Measurements from ENCODE around the gene SFXN1. TPM values are rescaled to one million over a fixed set of nuclear protein-coding genes. Genes with fewer than 3 reads are reported as not detected.

The SFXN1 gene
- total RNA-seq, 1 donor from 2014 or later = 83.7 TPM

DNA sequence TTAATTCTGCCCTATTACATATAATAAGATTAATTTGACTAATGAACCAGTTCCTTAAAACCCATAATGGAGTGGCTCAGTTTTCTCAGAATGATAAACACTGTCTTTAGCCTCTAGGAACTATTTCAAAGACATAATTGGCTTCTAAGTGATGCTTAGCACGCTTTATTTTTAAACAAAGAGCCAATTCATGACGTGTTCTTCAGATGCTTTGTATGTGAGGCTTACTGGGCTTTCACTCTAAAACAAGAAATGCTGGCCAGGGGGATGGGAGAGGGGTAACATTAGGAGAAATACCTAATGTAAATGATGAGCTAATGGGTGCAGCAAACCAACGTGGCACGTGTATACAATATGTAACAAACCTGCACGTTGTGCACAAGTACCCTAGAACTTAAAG is 7.6 kb upstream of the SFXN1 start:
- Mint-ChIP-seq H3K4me1 (ENCODE audit: low read depth) (no peaks in the 10 kb centered on the region), H3K27me3 (peaks cover 58% of the 10 kb centered on the region), H3K36me3 (ENCODE audit: insufficient read depth) (no peaks in the 10 kb centered on the region), H3K27ac (no peak overlapping the region), H3K4me3 (ENCODE audit: low read depth) (no peak overlapping the region), H3K9me3 (ENCODE audit: low read depth) (no peaks in the 10 kb centered on the region)
- no peak for DNase-seq (ENCODE audit: low spot score, unreplicated experiment)
- no peak for TF ChIP-seq CTCF (IDR thresholded peaks at IDR 0.05; ENCODE audit: unreplicated experiment)

DNA sequence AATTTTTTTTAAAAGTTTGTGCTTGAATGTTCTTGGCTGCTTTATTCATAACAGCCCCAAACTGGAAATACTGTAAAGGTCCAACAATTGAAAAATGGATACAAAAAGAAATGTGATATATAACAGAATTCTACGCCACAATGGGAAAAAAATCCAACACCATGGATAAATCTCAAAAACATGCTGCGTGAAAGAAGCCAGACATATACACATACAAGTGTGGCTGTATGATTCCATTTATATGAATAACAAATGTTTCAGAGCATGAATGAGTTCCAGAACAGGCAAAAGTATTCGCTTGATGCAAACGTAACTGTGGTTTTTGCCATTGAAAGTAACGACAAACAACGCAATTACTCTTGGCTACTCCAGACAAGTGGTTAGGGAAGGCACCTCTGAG is 7.2 kb upstream of the SFXN1 start:
- H3K27me3 Mint-ChIP-seq = peaks cover 57% of the 10 kb centered on the region
- TF ChIP-seq CTCF (IDR thresholded peaks at IDR 0.05; ENCODE audit: unreplicated experiment) = no peak
- DNase-seq (ENCODE audit: low spot score, unreplicated experiment) = no peak
- no peaks in the 10 kb centered on the region for H3K9me3 Mint-ChIP-seq (ENCODE audit: low read depth)
- H3K4me3 Mint-ChIP-seq (ENCODE audit: low read depth) = no peak overlapping the region
- no peaks in the 10 kb centered on the region for H3K36me3 Mint-ChIP-seq (ENCODE audit: insufficient read depth)
- H3K4me1 Mint-ChIP-seq (ENCODE audit: low read depth) = no peaks in the 10 kb centered on the region
- peak overlapping the region; percentile 19 for H3K27ac Mint-ChIP-seq

- Mint-ChIP-seq H3K9me3 (ENCODE audit: low read depth) (no peaks in the 10 kb centered on the region), H3K27me3 (peaks cover 56% of the 10 kb centered on the region), H3K27ac (peak overlapping the region; percentile 19), H3K4me3 (ENCODE audit: low read depth) (no peak overlapping the region), H3K36me3 (ENCODE audit: insufficient read depth) (no peaks in the 10 kb centered on the region), H3K4me1 (ENCODE audit: low read depth) (no peaks in the 10 kb centered on the region)
- no peak for TF ChIP-seq CTCF (IDR thresholded peaks at IDR 0.05; ENCODE audit: unreplicated experiment)
- no peak for DNase-seq (ENCODE audit: low spot score, unreplicated experiment)
These were observed 6.7 kb upstream of the SFXN1 start for GRCh38 chr5:175471628-175472027.

GRCh38 chr5:175472378-175472777 is 6.0 kb upstream of the SFXN1 start:
- H3K27me3 Mint-ChIP-seq = peaks cover 49% of the 10 kb centered on the region
- H3K4me1 Mint-ChIP-seq (ENCODE audit: low read depth) = no peaks in the 10 kb centered on the region
- H3K27ac Mint-ChIP-seq = no peak overlapping the region
- no peaks in the 10 kb centered on the region for H3K36me3 Mint-ChIP-seq (ENCODE audit: insufficient read depth)
- H3K4me3 Mint-ChIP-seq (ENCODE audit: low read depth) = no peak overlapping the region
- H3K9me3 Mint-ChIP-seq (ENCODE audit: low read depth) = no peaks in the 10 kb centered on the region
- no peak for TF ChIP-seq CTCF (IDR thresholded peaks at IDR 0.05; ENCODE audit: unreplicated experiment)
- no peak for DNase-seq (ENCODE audit: low spot score, unreplicated experiment)

DNA sequence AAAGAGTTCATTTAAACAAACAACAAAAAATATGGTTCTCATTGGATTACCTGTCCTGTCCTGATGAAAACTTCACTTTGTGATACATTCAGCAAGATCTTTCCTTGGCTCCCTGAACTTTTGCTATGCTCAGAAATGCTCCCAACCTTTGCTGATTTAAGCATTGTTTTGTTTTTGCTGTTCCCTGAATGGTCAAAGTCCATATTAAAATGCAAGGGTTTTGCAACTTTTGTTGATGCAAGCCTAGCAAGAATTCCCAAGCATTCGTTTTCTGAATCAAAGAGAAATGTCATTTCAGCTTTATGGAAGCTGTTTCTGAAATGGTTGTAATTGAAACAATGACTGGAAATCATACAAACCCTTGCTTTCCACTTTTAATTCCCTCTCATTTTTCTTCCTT is 3.1 kb upstream of the SFXN1 start:
- no peak for DNase-seq (ENCODE audit: low spot score, unreplicated experiment)
- H3K9me3 Mint-ChIP-seq (ENCODE audit: low read depth) = no peaks in the 10 kb centered on the region
- TF ChIP-seq CTCF (IDR thresholded peaks at IDR 0.05; ENCODE audit: unreplicated experiment) = no peak
- no peaks in the 10 kb centered on the region for H3K36me3 Mint-ChIP-seq (ENCODE audit: insufficient read depth)
- H3K27me3 Mint-ChIP-seq = peaks cover 39% of the 10 kb centered on the region
- H3K4me3 Mint-ChIP-seq (ENCODE audit: low read depth) = no peak overlapping the region
- no peak overlapping the region for H3K27ac Mint-ChIP-seq
- peaks cover 10% of the 10 kb centered on the region for H3K4me1 Mint-ChIP-seq (ENCODE audit: low read depth)

Measured in progenitor cell of endocrine pancreas (in vitro differentiated cells).